BJ (cell line): ENCODE data around the gene AIFM1. TPM values are rescaled to one million over a fixed set of nuclear protein-coding genes. Genes with fewer than 3 reads are reported as not detected.

Source experiments
- CTCF ChIA-PET: fragments of 350-600 bp; formaldehyde crosslinking; extraction: SDS; loops from one replicate; lab custom pipeline; 2021; ENCODE audit warnings: antibody characterized with exemption, inconsistent platforms; lab: Yijun Ruan, JAX
- POLR2A ChIA-PET: fragments of 300-600 bp; sonication (Branson Sonifier 250); formaldehyde crosslinking; extraction: SDS; loops from one replicate; lab custom pipeline; 2021; ENCODE audit warnings: antibody characterized with exemption; lab: Charles Lee
- DNase-seq: peaks from one replicate; pipeline ENCODE4 v3.0.0-alpha.2; 2011; ENCODE audit warnings: low read depth
- H3K27me3 ChIP-seq: 2 replicates; pipeline ENCODE4 v1.6.0; 2011; ENCODE audit warnings: low read length; ENCODE audit not compliant: control insufficient read depth, insufficient read depth
- H3K36me3 ChIP-seq: 2 replicates; pipeline ENCODE4 v1.5.1; 2011; ENCODE audit warnings: low read length; ENCODE audit not compliant: control insufficient read depth, insufficient read depth
- H3K4me3 ChIP-seq: 2 replicates; pipeline ENCODE4 v1.5.1; 2011; ENCODE audit warnings: low read depth, mild to moderate bottlenecking, control low read depth, low read length
- polyA plus RNA-seq: library from polyadenylated mRNA; depleted of rRNA; stranded (reverse); fragments of >200 nt; gene quantifications from 2 replicates; pipeline ENCODE4 v1.2.3, GENCODE V29; 2011
- TF ChIP-seq, protein P1 (sequence below): IDR thresholded peaks from 2 replicates; pipeline ENCODE4 v1.5.1; 2011; ENCODE audit warnings: low read depth, mild to moderate bottlenecking, control low read depth, inconsistent platforms, low read length, moderate library complexity; ENCODE audit not compliant: insufficient read depth

The AIFM1 gene
- polyA plus RNA-seq, 1 experiment: 23.2 TPM

GRCh38 chrX:130121505-130121800, 44.2 kb downstream of the AIFM1 start:
- CTCF ChIA-PET: interaction anchor here (0.7 to 3.6 kb wide), 6 partner anchors 14 to 53 kb away, joined by 3 to 14 read pairs (median 4); partner anchors contain the start of gene AIFM1
- no peak for DNase-seq
- Histone ChIP-seq H3K36me3 (no peaks in the 10 kb centered on the region; the same call in 1 of the 2 replicates), H3K27me3 (no peaks in the 10 kb centered on the region), H3K4me3 (no peak overlapping the region)
- TF ChIP-seq, protein P1, sequence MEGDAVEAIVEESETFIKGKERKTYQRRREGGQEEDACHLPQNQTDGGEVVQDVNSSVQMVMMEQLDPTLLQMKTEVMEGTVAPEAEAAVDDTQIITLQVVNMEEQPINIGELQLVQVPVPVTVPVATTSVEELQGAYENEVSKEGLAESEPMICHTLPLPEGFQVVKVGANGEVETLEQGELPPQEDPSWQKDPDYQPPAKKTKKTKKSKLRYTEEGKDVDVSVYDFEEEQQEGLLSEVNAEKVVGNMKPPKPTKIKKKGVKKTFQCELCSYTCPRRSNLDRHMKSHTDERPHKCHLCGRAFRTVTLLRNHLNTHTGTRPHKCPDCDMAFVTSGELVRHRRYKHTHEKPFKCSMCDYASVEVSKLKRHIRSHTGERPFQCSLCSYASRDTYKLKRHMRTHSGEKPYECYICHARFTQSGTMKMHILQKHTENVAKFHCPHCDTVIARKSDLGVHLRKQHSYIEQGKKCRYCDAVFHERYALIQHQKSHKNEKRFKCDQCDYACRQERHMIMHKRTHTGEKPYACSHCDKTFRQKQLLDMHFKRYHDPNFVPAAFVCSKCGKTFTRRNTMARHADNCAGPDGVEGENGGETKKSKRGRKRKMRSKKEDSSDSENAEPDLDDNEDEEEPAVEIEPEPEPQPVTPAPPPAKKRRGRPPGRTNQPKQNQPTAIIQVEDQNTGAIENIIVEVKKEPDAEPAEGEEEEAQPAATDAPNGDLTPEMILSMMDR: no peak
- POLR2A ChIA-PET: no interaction called here

- TF ChIP-seq, protein P1: peak; percentile 36
- ChIA-PET POLR2A (no interaction called here), CTCF (interaction anchor here (0.7 to 3.6 kb wide), 6 partner anchors 15 to 54 kb away, joined by 3 to 14 read pairs (median 4); partner anchors contain the start of gene AIFM1)
- Histone ChIP-seq H3K4me3 (peak overlapping the region; percentile 29), H3K36me3 (no peaks in the 10 kb centered on the region; the same call in 1 of the 2 replicates), H3K27me3 (no peaks in the 10 kb centered on the region)
- no peak for DNase-seq
These were observed 44.7 kb downstream of the AIFM1 start for GRCh38 chrX:130120746-130121504.

- no peak for DNase-seq
- Histone ChIP-seq H3K27me3 (no peaks in the 10 kb centered on the region), H3K36me3 (no peaks in the 10 kb centered on the region; the same call in 1 of the 2 replicates), H3K4me3 (peak overlapping the region; percentile 29)
- CTCF ChIA-PET: interaction anchor here (0.7 to 3.6 kb wide), 7 partner anchors 9 to 54 kb away, joined by 3 to 14 read pairs (median 4); partner anchors contain the start of gene AIFM1
- POLR2A ChIA-PET: no interaction called here
- TF ChIP-seq, protein P1: no peak
These were observed 45.3 kb downstream of the AIFM1 start for GRCh38 chrX:130120321-130120731.

GRCh38 chrX:130119312-130119898, 46.2 kb downstream of the AIFM1 start:
- TF ChIP-seq, protein P1: no peak
- POLR2A ChIA-PET: no interaction called here

More at GRCh38 chrX:130119312-130119898, 46.2 kb downstream of the AIFM1 start:
- Histone ChIP-seq H3K27me3 (no peaks in the 10 kb centered on the region), H3K4me3 (peak overlapping the region; percentile 25), H3K36me3 (no peaks in the 10 kb centered on the region; the same call in 1 of the 2 replicates)
- DNase-seq: no peak
- CTCF ChIA-PET: interaction anchor here (0.5 to 3.6 kb wide), 12 partner anchors 8 to 61 kb away, joined by 3 to 13 read pairs (median 3); partner anchors contain the start of gene AIFM1
